ENCODE results near the gene TEFM. TPM values are rescaled to one million over a fixed set of nuclear protein-coding genes. Genes with fewer than 3 reads are reported as not detected.
"Not testable (repeated sequence)": the region's sequence is repeated elsewhere in the genome, so short reads cannot be mapped to it uniquely, and the experiment has no call there.

The TEFM gene
- total RNA-seq, 3 donors from 2014 or later = 5.1 to 29.6 (median 13.8) TPM

DNA sequence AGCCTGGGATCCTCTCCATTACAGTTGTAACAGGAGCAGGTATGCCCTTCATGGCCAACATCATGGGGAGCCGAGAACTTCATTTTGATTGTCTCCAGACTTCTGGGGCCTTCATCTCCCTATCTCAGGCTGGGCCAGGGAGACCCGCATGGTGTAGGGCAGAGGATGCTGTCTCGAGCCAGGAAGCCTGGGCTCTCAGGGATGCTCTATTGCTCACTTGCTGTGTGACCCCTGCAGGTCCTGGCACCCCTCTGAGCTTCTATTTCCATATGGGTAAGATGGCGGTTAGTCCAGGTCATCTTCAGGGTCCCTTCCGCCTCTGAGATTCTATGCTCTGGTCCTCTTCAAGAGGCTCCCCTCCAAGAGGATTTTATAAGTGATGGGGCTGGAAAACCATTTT is 44.2 kb upstream of the TEFM start:
- Histone ChIP-seq H3K27ac (no peak overlapping the region), H3K4me1 (no peaks in the 10 kb centered on the region), H3K27me3 (no peaks in the 10 kb centered on the region), H3K36me3 (no peaks in the 10 kb centered on the region), H3K4me3 (no peak overlapping the region), H3K9me3 (no peaks in the 10 kb centered on the region)
- intact Hi-C loops (cut with DNase I; ENCODE audit: low total_unique reads) = no loop called here
- no peak for DNase-seq (ENCODE audit: low spot score in 2 of 2)
- TF ChIP-seq, protein P1, sequence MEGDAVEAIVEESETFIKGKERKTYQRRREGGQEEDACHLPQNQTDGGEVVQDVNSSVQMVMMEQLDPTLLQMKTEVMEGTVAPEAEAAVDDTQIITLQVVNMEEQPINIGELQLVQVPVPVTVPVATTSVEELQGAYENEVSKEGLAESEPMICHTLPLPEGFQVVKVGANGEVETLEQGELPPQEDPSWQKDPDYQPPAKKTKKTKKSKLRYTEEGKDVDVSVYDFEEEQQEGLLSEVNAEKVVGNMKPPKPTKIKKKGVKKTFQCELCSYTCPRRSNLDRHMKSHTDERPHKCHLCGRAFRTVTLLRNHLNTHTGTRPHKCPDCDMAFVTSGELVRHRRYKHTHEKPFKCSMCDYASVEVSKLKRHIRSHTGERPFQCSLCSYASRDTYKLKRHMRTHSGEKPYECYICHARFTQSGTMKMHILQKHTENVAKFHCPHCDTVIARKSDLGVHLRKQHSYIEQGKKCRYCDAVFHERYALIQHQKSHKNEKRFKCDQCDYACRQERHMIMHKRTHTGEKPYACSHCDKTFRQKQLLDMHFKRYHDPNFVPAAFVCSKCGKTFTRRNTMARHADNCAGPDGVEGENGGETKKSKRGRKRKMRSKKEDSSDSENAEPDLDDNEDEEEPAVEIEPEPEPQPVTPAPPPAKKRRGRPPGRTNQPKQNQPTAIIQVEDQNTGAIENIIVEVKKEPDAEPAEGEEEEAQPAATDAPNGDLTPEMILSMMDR (IDR thresholded peaks at IDR 0.05) = no peak
- TF ChIP-seq POLR2AphosphoS5 (IDR thresholded peaks at IDR 0.05) (no peak), POLR2A (IDR thresholded peaks at IDR 0.05) (no peak)

DNA sequence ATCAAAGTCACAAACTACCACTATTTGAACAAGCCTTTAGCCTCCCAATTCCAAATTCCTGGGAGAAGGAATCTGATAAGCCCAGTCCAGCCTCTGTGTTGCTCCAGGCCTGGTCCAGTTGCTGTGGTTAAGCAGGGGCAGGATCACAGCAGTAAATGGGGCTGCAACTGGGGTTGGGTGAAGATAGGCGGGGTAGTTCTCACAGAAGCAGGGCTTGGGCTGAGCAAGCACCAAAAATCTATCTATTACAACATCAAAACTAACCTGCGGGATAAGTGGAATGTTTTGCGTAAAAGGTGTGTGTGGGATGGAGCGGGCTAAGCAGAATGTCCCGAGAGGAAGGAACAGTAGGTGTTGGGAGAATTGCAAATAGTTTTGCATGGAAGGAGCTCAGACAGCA is 41.8 kb upstream of the TEFM start:
- no peak overlapping the region for H3K4me3 ChIP-seq
- H3K36me3 ChIP-seq = no peaks in the 10 kb centered on the region
- intact Hi-C loops (cut with DNase I; ENCODE audit: low total_unique reads) = no loop called here
- DNase-seq (ENCODE audit: low spot score in 2 of 2) = no peak
- no peaks in the 10 kb centered on the region for H3K4me1 ChIP-seq
- H3K27ac ChIP-seq = no peak overlapping the region
- no peaks in the 10 kb centered on the region for H3K27me3 ChIP-seq
- no peak for TF ChIP-seq POLR2A (IDR thresholded peaks at IDR 0.05)
- TF ChIP-seq, protein P1 (IDR thresholded peaks at IDR 0.05) = no peak
- TF ChIP-seq POLR2AphosphoS5 (IDR thresholded peaks at IDR 0.05) = no peak
- H3K9me3 ChIP-seq = no peaks in the 10 kb centered on the region

DNA sequence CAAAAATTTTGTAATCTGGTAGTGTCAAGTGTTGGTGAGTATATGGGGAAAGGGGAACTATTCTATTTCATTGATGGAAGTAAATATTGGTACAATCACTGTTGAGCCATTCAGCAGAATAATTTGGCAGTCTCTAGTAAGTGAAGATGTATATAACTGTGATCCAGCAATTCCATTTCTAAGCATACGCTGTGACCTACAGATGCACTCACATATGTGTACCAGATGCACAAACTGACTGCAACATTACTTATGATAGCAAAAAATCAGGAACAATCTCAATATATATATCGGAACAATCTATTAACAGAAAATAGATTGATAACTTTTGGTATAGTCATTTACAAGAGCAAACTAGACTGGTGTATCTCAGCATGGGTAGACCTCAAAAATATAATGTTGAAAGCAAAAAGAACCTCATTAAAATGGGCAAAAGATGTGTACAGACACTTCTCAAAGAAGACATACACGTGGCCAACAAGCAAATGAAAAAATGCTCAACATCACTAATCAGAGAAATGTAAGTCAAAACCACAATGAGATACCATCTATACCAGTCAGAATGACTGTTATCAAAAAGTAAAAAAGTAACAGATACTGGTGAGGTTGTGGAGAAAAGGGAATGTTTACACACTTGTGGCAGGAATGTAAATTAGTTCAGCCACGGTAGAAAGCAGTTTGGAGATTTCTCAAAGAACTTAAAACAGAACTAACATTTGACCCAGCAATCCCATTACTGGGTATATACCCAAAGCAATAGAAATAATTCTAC is 36.5 kb upstream of the TEFM start:
- H3K4me3 ChIP-seq = no peak overlapping the region
- no peak for DNase-seq (ENCODE audit: low spot score in 2 of 2)
- no peaks in the 10 kb centered on the region for H3K36me3 ChIP-seq
- no peak overlapping the region for H3K27ac ChIP-seq
- no peak for TF ChIP-seq POLR2A (IDR thresholded peaks at IDR 0.05)
- TF ChIP-seq, protein P1 (IDR thresholded peaks at IDR 0.05) = no peak
- no peak for TF ChIP-seq POLR2AphosphoS5 (IDR thresholded peaks at IDR 0.05)
- H3K4me1 ChIP-seq = no peaks in the 10 kb centered on the region
- intact Hi-C loops (cut with DNase I; ENCODE audit: low total_unique reads) = no loop called here
- H3K9me3 ChIP-seq = no peaks in the 10 kb centered on the region
- H3K27me3 ChIP-seq = no peaks in the 10 kb centered on the region

DNA sequence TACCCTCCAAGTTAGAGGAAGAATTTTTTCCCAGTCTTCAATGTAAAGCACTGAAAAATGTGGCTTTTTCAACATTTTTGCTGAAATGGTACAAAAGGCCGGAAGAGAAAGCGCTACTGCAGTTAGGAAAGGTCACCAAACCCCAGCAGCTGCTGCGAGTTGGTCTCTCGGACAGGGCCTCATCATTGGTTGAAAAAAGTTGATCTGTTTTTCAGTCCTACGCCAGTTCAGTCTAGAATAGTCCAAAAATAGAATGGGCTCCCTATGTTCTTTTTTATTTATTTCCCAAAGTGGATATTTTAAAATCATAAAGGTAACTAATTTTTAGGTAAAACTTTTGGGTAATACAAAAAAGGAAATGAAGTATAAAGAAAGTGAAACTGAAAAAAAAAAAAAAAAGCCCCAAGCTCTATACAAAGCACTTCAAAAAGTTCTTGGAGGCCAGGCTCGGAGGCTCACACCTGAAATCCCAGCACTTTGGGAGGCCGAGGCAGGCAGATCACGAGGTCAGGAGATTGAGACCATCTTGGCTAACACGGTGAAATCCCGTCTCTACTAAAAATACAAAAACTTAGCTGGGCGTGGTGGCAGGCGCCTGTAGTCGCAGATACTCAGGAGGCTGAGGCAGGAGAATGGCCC is 33.1 kb upstream of the TEFM start:
- Histone ChIP-seq H3K27me3 (no peaks in the 10 kb centered on the region), H3K27ac (no peak overlapping the region), H3K4me3 (no peak overlapping the region), H3K36me3 (no peaks in the 10 kb centered on the region), H3K9me3 (no peaks in the 10 kb centered on the region), H3K4me1 (no peaks in the 10 kb centered on the region)
- no peak for TF ChIP-seq POLR2A (IDR thresholded peaks at IDR 0.05)
- TF ChIP-seq, protein P1 (IDR thresholded peaks at IDR 0.05) = no peak
- no peak for TF ChIP-seq POLR2AphosphoS5 (IDR thresholded peaks at IDR 0.05)
- intact Hi-C loops (cut with DNase I; ENCODE audit: low total_unique reads) = no loop called here
- DNase-seq (ENCODE audit: low spot score in 2 of 2) = no peak

DNA sequence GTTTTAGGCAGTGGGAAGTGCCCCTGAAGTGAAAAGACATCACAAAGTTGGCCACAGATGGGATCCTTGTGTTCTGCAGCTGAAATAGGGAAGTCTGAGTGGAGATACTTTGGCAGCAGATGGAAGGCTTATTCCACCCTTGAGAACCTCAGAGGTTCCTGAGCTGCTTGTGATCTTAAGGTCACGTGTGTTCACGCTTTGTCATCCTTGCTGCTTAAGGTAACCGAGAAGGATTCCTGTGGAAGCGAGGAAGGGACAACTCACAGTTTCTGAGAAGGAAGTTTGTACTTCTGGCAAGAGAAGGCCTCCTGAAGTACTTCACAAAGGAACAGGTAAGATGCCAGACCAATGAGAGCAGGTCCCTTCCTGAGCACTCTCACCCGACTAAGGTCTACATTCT is 27.9 kb upstream of the TEFM start:
- intact Hi-C loops (cut with DNase I; ENCODE audit: low total_unique reads) = no loop called here
- H3K36me3 ChIP-seq = no peaks in the 10 kb centered on the region
- H3K27ac ChIP-seq = no peak overlapping the region
- H3K9me3 ChIP-seq = no peaks in the 10 kb centered on the region
- no peaks in the 10 kb centered on the region for H3K4me1 ChIP-seq
- no peaks in the 10 kb centered on the region for H3K27me3 ChIP-seq
- no peak overlapping the region for H3K4me3 ChIP-seq
- TF ChIP-seq POLR2A (IDR thresholded peaks at IDR 0.05) = no peak
- no peak for TF ChIP-seq POLR2AphosphoS5 (IDR thresholded peaks at IDR 0.05)
- TF ChIP-seq, protein P1 (IDR thresholded peaks at IDR 0.05) = no peak
- no peak for DNase-seq (ENCODE audit: low spot score in 2 of 2)

DNA sequence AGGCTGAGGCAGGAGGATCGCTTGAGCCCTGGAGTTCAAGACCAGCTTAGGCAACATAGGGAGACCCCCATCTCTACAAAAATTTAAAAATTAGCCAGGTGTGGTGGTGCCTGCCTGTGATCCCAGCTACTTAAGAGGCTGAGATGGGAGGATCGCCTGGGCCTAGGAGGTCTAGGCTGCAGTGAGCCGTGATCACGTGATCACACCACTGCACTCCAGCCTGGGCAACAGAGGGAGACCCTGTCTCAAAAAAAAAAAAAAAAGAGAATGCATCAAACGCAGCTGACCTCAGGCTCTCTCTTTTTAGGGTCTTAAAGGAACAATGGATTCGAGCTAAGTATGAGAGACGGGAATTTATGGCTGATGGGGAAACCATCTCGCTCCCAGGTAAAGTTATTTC is 25.5 kb upstream of the TEFM start:
- H3K4me3 ChIP-seq; H3K9me3 ChIP-seq; H3K27ac ChIP-seq; H3K27me3 ChIP-seq; H3K4me1 ChIP-seq; DNase-seq (ENCODE audit: low spot score in 2 of 2); H3K36me3 ChIP-seq; intact Hi-C loops (cut with DNase I; ENCODE audit: low total_unique reads): not testable (repeated sequence)
